HL-60 (cell line): ENCODE measurements around the gene TSSK6.

Experiments
- GABPA ChIP-seq: IDR thresholded peaks from 2 replicates; pipeline ENCODE4 v1.6.1; 2012; ENCODE audit warnings: low read depth
- POLR2AphosphoS5 ChIP-seq: IDR thresholded peaks from 2 replicates; pipeline ENCODE4 v1.6.1; 2012; ENCODE audit warnings: low read depth
- SPI1 ChIP-seq: IDR thresholded peaks from 2 replicates; pipeline ENCODE4 v1.6.1; 2012; ENCODE audit warnings: low read depth, mild to moderate bottlenecking, borderline replicate concordance
- TF ChIP-seq, protein P1 (sequence below): IDR thresholded peaks from one replicate; pipeline ENCODE4 v1.5.1; 2011; ENCODE audit warnings: low read length, control low read depth, inconsistent platforms; ENCODE audit not compliant: insufficient read depth
- TF ChIP-seq, protein P2 (sequence below): IDR thresholded peaks from 2 replicates; pipeline ENCODE4 v1.6.1; 2012; ENCODE audit warnings: low read depth; ENCODE audit not compliant: insufficient replicate concordance

DNA sequence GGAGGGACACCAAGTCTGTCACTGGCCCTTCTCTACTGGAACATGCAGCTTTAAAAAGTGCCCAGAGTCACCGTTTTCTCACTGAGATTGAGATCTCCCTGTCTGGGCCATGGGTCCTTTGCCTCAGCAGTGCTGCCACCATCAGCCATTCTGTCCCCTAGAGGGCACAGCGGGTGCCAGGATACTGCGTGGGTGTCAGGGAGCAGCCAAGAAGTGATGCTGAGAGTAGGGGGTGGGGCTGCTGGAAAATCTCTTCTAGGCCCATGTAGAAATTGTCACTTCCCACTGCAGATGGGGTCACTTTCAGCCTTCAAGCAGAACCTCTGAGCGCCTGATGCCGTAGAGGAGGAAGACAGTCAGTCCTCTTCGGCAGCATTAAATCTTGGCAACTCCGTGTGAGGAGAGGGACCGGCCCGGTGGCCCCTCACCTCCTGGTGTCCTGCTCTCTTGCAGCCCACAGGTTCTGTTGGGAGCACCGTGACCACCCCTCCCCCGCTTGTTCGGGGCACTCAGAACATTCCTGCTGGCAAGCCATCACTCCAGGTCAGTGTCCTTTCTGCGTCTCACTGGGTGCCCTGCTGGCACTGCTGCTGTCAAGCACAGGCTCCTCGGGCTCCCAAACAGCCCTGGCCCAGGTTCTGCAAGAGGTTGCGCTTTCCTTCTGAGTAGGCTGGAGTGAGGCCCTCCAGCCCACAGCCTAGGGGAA, 21.4 kb downstream of the TSSK6 start:
- TF ChIP-seq, protein P1, sequence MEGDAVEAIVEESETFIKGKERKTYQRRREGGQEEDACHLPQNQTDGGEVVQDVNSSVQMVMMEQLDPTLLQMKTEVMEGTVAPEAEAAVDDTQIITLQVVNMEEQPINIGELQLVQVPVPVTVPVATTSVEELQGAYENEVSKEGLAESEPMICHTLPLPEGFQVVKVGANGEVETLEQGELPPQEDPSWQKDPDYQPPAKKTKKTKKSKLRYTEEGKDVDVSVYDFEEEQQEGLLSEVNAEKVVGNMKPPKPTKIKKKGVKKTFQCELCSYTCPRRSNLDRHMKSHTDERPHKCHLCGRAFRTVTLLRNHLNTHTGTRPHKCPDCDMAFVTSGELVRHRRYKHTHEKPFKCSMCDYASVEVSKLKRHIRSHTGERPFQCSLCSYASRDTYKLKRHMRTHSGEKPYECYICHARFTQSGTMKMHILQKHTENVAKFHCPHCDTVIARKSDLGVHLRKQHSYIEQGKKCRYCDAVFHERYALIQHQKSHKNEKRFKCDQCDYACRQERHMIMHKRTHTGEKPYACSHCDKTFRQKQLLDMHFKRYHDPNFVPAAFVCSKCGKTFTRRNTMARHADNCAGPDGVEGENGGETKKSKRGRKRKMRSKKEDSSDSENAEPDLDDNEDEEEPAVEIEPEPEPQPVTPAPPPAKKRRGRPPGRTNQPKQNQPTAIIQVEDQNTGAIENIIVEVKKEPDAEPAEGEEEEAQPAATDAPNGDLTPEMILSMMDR: no peak
- TF ChIP-seq, protein P2, sequence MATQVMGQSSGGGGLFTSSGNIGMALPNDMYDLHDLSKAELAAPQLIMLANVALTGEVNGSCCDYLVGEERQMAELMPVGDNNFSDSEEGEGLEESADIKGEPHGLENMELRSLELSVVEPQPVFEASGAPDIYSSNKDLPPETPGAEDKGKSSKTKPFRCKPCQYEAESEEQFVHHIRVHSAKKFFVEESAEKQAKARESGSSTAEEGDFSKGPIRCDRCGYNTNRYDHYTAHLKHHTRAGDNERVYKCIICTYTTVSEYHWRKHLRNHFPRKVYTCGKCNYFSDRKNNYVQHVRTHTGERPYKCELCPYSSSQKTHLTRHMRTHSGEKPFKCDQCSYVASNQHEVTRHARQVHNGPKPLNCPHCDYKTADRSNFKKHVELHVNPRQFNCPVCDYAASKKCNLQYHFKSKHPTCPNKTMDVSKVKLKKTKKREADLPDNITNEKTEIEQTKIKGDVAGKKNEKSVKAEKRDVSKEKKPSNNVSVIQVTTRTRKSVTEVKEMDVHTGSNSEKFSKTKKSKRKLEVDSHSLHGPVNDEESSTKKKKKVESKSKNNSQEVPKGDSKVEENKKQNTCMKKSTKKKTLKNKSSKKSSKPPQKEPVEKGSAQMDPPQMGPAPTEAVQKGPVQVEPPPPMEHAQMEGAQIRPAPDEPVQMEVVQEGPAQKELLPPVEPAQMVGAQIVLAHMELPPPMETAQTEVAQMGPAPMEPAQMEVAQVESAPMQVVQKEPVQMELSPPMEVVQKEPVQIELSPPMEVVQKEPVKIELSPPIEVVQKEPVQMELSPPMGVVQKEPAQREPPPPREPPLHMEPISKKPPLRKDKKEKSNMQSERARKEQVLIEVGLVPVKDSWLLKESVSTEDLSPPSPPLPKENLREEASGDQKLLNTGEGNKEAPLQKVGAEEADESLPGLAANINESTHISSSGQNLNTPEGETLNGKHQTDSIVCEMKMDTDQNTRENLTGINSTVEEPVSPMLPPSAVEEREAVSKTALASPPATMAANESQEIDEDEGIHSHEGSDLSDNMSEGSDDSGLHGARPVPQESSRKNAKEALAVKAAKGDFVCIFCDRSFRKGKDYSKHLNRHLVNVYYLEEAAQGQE: no peak
- no peak for TF ChIP-seq POLR2AphosphoS5
- TF ChIP-seq GABPA: no peak
- no peak for TF ChIP-seq SPI1
